NCI-H1105 treated with DMSO at 0.1 percent for 48 hours (cell line): ENCODE results near the gene KLK4.
"Not testable (repeated sequence)": the region's sequence is repeated elsewhere in the genome, so short reads cannot be mapped to it uniquely, and the experiment has no call there.

Experiments
- DNase-seq: peaks from one replicate; lab custom pipeline; 2025; lab: John Stamatoyannopoulos, UW

Gene KLK4

DNA sequence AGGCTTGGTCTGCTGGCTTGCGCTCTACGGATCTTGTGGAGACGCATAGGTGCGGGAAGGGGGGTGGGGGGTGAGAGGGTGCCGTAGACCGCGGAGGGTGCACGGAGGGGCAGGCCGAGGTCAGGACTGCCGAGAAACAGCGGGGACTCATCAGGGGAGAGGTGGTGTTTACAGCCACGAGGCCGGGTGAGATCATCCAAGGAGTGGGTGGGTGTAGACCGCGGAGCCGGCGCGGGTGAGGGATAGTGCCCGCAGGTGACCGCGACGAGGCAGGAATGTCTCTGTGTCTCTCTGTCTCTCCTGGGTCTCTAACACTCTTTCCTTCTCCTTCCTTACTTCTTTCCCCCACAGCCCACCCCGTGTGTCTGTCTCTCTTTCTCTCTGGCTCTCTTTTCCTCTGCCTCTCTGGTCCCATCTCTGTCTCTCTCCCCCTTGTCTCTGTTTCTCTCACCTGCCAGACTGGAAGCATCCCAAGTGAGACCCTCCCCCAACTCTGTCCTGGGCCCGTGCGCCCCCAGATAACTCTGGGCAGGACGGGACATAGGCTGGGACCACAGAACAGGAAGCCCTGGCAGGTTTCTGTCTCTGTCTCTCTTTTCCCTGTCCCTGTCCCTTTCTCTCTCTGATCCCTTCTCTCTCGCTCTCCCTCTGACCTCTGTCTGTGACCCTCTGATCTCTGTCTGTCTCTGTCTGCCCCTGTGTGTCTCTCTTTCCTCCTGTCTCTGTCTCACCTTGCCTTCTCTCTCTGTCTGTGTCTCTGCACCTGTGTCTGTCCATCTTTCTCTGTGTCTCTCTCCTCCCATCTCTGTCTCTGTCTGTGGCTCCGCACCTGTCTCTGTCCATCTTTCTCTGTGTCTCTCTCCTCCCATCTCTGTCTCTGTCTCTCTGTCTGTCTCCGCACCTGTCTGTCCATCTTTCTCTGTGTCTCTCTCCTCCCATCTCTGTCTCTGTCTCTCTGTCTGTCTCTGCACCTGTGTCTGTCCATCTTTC is 1.8 kb upstream of the KLK4 start:
- no peak for DNase-seq

DNA sequence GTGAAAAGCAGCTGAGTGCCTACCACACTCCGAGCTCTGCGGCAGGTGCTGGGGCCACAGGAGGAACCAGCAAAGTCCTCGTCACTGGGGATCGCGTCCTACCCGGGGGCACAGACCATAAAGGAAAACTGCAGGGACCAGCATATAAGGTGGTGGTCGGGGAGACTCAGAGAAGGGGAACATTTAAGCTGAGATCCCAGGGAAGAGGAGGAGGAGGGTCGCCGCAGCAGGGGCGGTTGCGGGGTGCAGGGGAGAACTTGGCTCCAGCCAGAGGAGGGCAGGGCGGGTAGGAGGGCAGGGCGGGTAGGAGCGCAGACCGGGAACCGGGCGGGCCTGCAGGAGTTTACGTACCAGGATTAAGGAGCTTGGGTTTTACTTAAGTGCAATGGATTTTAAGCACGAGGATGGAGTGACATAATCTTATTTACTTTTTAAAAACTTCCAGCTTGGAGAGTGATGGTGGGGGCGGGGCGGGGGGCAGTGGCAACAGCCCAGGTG is 956 bp upstream of the KLK4 start:
- DNase-seq, result no peak

DNA sequence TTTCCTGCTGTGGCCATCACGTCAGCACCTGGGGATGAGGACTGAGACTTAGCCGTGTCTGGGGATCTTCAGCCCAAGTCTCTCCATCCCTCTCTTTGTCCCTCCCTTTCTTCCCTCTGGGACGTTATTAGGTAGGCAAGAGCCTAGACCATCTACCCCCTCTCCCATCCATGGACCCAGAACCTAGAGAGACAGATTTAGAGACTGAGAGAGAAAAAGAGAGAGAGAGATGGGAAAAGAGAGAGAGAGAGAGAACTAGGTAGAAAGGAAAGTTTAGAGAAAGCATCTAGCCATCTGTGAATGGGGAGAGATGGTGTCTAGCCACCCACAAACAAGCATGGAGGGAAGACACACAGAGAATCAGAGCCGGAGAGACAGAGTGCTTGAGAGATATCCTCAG is 473 bp downstream of the KLK4 start:
- DNase-seq, result no peak

GRCh38 chr19:50909240-50910070 is 1.7 kb downstream of the KLK4 start:
- peak; percentile 23 for DNase-seq

GRCh38 chr19:50908336-50908735 is 2.9 kb downstream of the KLK4 start:
- DNase-seq, result no peak

- peak; percentile 23 for DNase-seq
These were observed 5.0 kb downstream of the KLK4 start for GRCh38 chr19:50906217-50906616.

DNA sequence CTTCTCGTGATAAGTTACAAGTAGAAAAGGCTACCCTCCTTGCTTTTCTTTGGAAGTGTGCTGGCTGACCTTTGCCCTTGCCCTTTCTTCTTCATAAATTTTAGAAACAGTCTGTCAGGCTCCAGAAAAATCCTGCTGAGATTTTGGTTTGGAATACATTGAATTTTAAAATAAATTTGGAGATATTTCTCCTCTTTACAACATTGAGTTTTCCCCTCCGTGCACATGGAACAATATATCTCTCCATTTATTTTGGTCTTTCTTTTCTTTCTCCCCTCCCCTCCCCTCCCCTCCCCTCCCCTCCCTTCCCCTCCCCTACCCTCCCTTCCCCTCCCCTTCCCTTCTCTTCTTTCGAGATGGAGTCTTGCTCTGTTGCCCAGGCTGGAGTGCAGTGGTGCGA is 8.6 kb downstream of the KLK4 start:
- DNase-seq, result no peak

GRCh38 chr19:50899569-50899968 is 11.6 kb downstream of the KLK4 start:
- no peak for DNase-seq

DNA sequence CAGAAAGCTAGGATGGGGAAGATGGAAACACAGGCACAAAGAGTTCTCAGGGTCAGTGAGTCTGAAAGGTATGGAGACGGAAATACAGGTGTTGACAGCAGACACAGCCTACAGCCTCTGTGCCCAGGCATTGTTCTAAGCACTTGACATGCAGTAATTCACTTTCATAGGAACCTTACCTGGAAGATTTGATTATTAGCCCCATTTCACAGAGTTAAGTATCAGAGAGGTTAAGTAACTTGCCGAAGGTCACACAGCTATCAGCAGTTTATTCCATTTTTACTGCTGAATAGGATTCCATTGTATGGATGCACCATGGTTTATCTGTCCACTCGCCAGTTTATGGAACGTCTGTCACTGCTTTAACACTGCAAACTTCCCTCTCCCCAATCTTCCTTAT is 13.2 kb downstream of the KLK4 start:
- DNase-seq, result no peak

- no peak for DNase-seq
These were observed 13.6 kb downstream of the KLK4 start for GRCh38 chr19:50897612-50898011.

DNA sequence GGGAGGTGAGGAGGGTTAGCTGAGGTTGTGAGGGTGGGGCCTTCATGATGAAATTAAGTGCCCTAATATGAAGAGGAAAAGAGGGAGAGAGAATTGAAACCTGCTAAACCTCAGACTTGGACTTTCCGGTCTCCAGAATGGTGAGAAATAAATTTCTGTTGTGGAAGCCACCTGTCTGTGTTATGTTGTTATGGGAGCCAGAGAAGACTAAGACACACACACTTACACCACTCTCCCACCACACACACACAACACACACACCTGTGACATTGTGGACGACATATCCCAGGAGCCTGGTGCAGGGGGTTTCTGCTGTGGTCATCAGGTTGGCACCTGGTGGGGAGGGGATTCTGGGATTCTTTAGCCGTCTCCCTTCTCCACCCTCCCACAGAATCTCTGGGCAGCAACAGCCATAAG is 14.0 kb downstream of the KLK4 start:
- DNase-seq, result no peak

- peak; percentile 11 for DNase-seq
These were observed 14.5 kb downstream of the KLK4 start for GRCh38 chr19:50896591-50897190.

GRCh38 chr19:50896089-50896590 is 15.1 kb downstream of the KLK4 start:
- DNase-seq, result not testable (repeated sequence)

DNA sequence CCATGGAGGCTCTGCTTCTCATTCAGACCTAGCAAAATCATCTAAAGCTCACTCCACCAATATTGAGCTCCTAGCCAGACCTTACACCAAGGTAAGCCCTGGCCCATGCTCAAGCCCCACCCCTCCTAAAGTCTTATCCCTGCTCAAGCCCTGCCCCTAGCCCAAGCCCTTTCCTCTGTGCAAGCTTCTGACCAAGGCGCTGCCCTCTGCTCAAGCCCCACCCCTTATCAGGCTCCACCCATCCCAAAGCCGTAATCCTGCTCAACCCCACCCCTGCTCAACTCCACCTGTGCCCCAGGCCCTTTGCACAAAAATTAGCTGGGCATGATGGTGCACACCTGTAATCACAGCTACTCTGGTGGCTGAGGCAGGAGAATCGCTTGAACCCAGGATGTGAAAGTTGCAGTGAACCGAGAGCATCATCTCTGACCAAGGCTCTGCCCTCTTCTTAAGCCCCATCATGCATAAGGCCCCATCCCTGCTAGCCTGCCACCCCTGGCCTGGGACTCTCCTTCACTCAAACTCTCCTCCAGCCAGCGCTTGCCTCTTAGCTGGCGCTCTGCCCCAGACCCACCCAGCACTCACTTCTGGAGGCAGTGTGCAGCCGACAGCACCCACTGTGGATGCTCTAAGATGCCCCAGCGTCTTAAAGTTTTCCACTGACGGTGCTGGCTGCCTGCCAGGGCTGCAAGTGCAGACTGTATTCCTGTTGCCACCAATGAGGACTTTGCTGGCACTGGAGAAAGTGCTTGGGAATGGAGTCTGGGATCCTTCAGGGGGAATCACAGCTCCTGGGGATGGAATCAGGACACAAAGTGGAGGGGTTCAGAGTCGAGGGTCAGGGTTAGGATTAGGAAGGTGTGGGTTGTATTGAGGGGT is 16.5 kb downstream of the KLK4 start:
- no peak for DNase-seq

DNA sequence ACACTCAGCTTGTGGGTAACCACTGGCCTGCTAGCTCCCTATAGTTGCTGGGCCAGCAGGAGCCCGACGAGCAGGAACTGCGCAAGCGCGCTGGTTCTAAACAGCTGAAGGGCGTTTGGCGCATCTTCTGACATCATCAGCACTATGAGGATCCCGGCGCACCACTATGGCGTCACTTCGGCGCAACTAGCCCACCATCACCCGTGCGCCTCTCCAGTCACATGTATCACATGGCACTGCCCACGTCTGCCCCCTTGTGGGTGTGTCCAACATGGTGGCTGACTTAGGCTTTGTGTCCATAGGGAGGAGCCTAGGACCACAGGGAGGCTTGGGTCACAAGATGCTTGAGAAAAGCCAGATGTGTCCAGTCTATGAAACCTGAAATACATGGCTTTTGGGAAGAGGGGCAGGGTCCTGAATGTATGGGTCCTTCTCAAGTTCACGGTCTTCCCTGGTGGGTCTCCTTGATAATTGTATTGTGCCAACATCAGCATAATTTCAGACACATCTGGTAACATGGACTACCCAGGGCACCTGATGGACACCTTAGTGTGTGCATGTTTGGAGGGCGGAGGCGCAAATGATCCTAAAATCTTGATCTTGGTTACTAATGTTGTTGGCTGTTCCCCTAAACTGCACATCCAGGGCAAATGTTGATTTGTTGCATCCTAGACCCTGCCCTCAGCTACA is 18.0 kb downstream of the KLK4 start:
- no peak for DNase-seq

- DNase-seq, result no peak
These were observed 20.0 kb downstream of the KLK4 start for GRCh38 chr19:50891253-50891625.

- no peak for DNase-seq
These were observed 20.6 kb downstream of the KLK4 start for GRCh38 chr19:50890422-50891252.

DNA sequence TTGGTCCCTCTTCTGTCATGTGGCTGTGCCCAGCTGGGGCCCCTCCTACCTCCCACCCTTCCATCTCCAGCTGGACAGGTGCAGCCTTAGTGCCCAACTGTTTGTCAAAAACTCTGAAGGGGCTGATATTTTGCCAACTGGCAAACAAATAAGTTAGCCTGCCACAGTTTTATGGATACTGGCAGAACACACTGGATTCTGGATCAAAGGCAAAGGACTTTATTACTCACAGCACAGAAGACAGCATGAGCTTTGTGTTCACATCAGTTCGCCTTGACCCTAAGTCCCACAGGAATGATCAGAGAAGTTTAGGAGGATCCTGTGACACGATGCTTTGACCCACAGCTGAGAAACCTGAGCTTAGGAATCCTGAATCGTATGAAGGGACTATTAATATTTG is 21.6 kb downstream of the KLK4 start:
- no peak for DNase-seq

DNA sequence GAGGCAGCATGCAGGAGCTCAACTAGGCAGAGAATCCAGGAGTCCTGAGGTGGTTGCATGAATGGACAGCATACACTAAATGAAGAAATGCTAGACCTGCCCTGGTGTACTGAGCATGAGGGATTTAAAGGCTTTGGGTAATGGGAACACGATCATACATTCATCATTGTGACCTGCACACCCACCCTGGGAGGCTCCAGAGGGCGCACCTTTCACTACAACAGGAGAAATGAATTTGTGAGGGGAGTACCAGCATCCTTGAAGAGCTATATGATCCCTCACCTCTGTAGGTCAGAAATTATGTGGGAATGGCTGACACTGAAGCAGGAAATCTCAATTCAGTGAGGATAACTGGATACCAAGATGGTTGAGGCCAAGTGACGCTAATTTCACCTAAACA is 29.0 kb downstream of the KLK4 start:
- DNase-seq, result no peak

DNA sequence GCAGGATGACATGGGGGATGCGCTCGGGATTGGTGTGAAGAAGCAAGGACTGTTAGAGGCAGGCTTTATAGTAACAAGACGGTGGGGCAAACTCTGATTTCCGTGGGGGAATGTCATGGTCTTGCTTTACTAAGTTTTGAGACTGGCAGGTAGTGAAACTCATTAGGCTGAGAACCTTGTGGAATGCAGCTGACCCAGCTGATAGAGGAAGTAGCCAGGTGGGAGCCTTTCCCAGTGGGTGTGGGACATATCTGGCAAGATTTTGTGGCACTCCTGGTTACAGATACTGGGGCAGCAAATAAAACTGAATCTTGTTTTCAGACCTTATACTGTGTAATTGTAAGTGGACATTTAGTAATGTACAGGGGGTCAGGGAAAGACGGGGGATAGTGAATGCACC is 31.0 kb downstream of the KLK4 start:
- no peak for DNase-seq
